ENCODE data around the gene CSMD2. TPM values are rescaled to one million over a fixed set of nuclear protein-coding genes. Genes with fewer than 3 reads are reported as not detected.

The CSMD2 gene
- total RNA-seq, 1 donor from 2014 or later = 0.22 TPM

- DNase-seq (no peak), ATAC-seq (no peak)
- intact Hi-C loops (cut with micrococcal nuclease) = no loop called here
These were observed 446.8 kb downstream of the CSMD2 start for GRCh38 chr1:33718186-33718585.

DNA sequence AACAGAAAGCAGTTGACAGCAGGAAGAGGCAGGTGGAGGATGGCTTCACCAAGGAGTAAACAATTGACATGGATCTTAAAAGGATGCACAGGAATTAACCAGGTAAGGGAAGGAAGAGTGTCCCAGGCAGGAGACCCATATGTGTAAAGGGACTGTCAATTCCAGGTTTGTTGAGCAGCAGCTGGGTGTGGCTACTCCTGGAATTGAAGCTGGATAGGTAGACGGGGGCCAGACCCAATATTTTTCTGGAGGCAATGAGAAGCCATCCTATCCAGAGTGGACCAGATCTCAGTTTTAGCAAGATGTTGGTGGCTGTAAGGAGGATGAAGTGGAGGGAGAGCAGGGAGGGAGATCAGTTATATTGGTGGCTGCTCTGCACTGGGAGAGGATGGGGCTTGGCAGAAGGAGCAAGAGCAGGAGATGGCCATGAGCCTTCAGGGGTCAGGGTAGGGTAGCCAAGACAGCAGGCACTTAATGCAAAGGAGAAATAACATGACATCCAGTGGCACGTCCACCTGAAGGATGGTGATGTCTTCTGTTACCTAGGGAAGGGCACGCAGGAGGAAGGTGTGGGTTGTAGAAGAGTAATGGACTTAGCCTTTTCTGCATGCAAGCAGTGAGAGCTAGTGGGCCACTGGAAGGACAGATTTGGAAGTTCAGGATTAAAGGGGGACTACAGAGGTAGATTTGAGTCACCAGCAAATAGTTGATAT, 447.9 kb downstream of the CSMD2 start:
- DNase-seq = no peak
- no peak for ATAC-seq
- intact Hi-C loops (cut with micrococcal nuclease) = no loop called here

- intact Hi-C loops (cut with micrococcal nuclease) = no loop called here
- no peak for DNase-seq
- ATAC-seq = no peak
These were observed 449.7 kb downstream of the CSMD2 start for GRCh38 chr1:33715195-33715811.

DNA sequence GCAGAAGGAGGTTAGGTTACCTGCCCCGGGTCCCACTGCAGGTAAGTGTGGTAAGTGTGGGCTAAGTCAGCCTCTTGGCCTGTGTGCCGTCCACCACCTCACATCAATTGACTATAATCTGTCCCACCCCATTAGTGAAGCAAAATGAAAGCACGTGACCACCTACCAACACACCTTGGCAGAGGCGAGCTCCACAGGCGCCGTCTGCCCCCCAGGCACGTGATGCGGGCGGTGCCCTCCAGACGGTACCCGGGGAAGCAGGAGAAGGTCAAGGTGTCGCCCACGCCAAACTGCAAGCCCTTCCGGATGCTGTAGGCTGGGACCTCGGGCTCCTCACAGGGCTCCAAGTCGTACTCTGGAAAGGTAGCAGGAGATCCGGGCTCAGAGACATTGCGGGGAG, 450.6 kb downstream of the CSMD2 start:
- no peak for DNase-seq
- intact Hi-C loops (cut with micrococcal nuclease) = no loop called here

DNA sequence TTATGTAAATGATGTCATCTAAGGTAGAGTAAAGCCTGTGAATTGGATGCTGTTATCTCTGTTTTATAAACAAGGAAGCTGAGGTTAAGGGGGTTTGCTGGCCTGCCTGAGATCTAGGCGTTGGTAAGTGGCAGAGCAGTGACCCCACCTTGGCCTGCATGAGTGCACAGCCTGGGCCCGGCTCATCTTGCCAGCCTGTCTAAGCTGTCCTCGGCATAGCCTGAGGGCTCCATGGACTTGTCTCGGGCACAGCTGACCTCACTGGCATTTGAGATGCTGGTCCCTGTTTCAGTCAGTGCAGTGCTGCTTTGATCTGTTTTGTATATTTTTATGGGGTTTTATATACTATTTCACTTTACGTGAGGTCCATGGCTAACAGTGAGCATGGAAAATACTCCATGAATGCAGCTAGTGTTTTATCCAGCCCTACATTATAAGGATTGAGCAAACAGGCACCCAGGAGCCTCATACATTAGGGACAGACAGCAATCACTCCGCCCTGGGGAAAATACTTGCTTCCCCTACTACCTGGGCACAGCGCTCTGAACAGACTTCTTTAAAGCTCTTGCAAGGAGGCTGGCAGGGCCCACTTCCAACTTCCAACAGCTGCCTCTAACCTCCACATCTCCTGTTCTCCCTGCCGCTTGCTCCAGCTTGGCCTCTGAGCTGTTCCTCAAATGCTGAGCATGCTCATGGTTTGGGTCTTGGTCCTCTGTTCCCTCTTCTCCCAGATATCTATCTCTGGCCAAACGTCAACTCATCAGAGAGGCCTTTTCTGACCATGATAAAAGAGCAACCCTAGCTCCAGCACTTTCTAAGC, 451.8 kb downstream of the CSMD2 start:
- ATAC-seq (no peak), DNase-seq (no peak)
- intact Hi-C loops (cut with micrococcal nuclease) = no loop called here

More for the DNA sequence above, 450.6 kb downstream of the CSMD2 start:
- no peak for ATAC-seq

DNA sequence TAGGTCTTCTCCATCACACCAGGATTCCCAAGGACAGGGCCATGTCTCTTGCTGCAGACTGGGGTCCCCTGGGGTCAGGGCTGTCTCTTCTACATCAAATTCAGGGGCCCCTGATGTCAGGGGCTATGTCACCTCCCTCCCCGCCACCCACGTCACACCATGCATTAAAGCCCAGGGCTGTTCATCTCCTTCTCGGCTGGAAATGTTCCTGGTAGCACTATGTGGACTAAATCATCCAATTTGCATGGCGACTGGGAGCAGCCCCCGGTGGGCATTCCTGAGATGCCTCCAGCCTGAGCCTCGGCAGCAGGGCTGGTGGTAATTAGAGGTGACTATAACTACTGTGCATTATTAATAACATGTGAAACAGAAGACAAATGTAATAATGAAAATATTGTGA, 452.8 kb downstream of the CSMD2 start:
- no peak for ATAC-seq
- intact Hi-C loops (cut with micrococcal nuclease) = no loop called here
- DNase-seq = no peak

DNA sequence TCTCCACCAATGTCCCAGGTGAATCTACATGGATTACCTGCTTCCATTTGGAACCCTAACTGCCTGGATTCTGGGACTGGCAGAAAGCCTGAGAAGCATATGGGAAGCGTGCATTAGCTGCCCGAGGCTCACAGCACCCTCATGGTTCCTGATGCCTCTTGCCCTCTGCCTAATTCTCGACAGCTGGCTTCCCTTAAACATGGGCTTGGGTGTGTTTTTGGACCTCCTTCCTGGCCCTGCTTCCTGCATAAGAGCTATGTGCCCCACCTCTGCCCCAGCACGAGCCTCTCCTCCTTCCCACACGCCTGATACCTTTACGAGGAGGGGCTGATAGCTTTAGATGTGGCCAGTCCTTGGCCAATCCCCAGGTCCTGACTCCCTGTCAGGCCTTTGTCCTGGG, 453.5 kb downstream of the CSMD2 start:
- intact Hi-C loops (cut with micrococcal nuclease) = no loop called here
- ATAC-seq = no peak

GRCh38 chr1:33710967-33711366, 454.1 kb downstream of the CSMD2 start:
- ATAC-seq = no peak
- intact Hi-C loops (cut with micrococcal nuclease) = no loop called here

More for the DNA sequence above, 453.5 kb downstream of the CSMD2 start:
- no peak for DNase-seq

DNA sequence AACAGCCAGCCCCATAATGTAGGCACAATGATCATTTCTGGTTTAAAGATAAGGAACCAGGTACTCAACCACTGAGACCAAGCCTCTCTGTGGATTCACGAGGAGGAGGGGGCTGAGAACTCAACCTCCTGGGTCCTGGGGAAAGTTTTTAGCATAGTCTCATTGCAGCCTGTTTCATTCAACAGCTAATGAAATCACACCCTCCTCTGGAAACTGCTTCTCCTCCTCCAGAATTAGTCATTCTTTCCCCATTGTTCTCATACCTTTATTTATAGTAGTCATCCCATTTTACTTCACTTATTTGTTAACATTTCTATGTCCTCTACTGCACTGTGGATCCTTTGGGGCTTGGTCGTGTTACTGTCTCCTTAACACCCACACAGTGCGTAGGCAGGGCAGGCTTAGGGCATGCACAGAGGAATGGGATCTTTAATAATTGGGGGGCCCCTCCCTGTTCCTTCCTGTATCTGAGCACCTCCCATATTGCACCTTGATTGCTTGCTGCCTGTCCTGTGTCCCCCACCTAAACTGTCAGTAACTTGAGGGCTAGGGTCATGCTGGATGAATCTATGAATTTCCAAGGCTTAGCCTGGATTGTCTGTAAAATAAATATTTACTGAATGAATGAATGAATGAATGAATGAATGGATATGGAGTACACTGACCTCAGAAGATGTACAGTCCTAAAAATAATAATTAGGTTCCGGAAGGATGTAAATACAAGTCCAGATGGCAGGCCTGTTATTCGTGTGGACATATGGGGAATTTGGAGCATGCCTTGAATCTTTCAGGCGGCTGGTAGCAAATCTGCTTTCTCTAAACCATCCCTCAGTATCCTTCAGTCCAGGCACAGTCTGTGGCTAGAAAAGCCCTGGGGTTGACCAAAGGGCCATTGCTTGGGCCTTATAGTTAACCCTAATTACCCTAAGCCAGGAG, 455.0 kb downstream of the CSMD2 start:
- intact Hi-C loops (cut with micrococcal nuclease) = no loop called here
- no peak for DNase-seq
- ATAC-seq = no peak

More at GRCh38 chr1:33710967-33711366, 454.1 kb downstream of the CSMD2 start:
- no peak for DNase-seq

DNA sequence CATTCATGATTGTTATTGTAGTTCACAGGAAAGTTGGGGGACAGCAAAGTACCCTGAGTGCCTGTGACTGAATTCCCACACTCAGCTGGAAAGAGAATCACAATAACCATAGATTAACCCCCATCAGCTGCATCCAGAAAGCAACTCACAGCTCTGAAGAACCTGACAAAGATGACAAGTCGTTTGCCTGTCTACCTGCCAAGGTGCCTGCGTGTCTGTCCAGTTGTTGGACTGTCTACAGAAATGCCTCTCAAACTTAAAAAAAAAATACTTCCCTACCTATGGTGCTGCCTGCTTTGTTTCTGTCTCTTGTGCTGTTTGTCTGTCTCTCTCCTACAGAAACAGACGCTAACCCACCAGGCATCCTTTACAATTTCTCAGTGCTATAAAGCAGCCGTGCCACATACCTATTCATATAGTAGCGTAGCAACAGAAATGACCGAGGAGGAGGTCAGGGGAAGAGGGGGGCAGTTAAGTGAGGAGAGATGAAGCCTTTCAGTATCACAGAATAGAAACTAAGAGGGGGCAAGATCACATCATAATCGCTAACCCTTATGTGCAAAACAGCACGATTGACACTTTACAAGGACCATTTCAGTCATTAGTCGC, 455.8 kb downstream of the CSMD2 start:
- intact Hi-C loops (cut with micrococcal nuclease) = no loop called here
- DNase-seq (no peak), ATAC-seq (no peak)

- ATAC-seq (no peak), DNase-seq (no peak)
- intact Hi-C loops (cut with micrococcal nuclease) = no loop called here
These were observed 458.3 kb downstream of the CSMD2 start for GRCh38 chr1:33706634-33707255.

- DNase-seq (no peak), ATAC-seq (no peak)
- intact Hi-C loops (cut with micrococcal nuclease) = no loop called here
These were observed 461.6 kb downstream of the CSMD2 start for GRCh38 chr1:33703464-33703863.

DNA sequence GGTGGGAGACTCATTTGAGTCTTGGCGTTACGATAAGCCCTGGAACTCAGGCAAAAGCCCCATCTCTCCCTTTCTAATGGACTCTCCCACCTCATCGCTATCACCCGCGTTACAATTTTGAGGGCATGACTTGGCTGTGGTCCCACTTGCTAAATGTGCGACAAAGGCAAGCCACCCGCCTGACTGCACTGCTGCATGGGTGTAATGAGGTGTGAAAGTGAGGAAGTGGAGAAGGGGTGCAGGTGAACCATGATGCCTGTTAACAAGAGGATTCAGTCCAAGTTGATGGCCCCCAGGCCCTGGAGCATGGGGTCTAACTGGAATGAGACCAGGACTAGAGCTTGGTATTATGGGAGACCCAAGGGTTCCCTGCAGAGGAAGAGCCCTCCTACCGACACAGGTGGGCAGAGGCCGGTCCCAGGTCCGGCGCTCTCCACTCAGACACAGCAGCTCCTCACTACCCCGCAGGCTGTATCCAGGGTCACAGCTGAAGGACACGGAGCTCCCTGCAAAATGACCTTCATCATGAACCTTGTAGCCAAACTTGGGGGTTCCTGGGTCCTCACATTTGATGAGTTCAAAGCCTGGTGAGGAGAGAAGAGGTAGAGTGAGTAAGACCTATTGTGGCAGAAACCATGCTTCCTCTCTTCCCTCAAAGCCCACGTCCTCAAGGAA, 466.5 kb downstream of the CSMD2 start:
- ATAC-seq (no peak), DNase-seq (no peak)
- intact Hi-C loops (cut with micrococcal nuclease) = no loop called here

- DNase-seq = no peak
- intact Hi-C loops (cut with micrococcal nuclease) = no loop called here
These were observed 467.2 kb downstream of the CSMD2 start for GRCh38 chr1:33697816-33698215.

GRCh38 chr1:33696962-33697361, 468.1 kb downstream of the CSMD2 start:
- intact Hi-C loops (cut with micrococcal nuclease) = no loop called here
- ATAC-seq (no peak), DNase-seq (no peak)

More at GRCh38 chr1:33697816-33698215, 467.2 kb downstream of the CSMD2 start:
- ATAC-seq = no peak

- intact Hi-C loops (cut with micrococcal nuclease) = no loop called here
- ATAC-seq (no peak), DNase-seq (no peak)
These were observed 468.7 kb downstream of the CSMD2 start for GRCh38 chr1:33696311-33696710.

GRCh38 chr1:33692206-33693188, 472.5 kb downstream of the CSMD2 start:
- intact Hi-C loops (cut with micrococcal nuclease) = no loop called here
- DNase-seq (no peak), ATAC-seq (no peak)

Data from left ventricle myocardium superior (tissue), 1 donor.